GM12878 (cell line): Measurements from ENCODE around the gene TMEM86B. TPM values are rescaled to one million over a fixed set of nuclear protein-coding genes. Genes with fewer than 3 reads are reported as not detected.

Source experiments
- ATAC-seq: fragments of 200-7000 bp; cut with Tn5 transposase; 3 replicates; pipeline ENCODE4 v1.9.1; 2020; ENCODE audit warnings: mild to moderate bottlenecking, moderate library complexity
- BruUV-seq: library from RNA; stranded (reverse); fragments of 400-500 nt; replicated peaks from 2 replicates; lab custom pipeline; 2021; lab: Mats Ljungman, UMichigan
- CTCF ChIA-PET: fragments of 300-600 bp; sonication (Branson Sonifier 250); formaldehyde crosslinking; extraction: SDS; loops from one replicate; lab custom pipeline; 2021; ENCODE audit warnings: inconsistent platforms; lab: Yijun Ruan, JAX
- POLR2A ChIA-PET: fragments of 350-600 bp; formaldehyde crosslinking; extraction: SDS; loops from one replicate; lab custom pipeline; 2021; ENCODE audit warnings: inconsistent platforms; lab: Charles Lee
- RAD21 ChIA-PET: fragments of 300-600 bp; sonication (Branson Sonifier 250); formaldehyde crosslinking; loops from one replicate; lab custom pipeline; 2023; ENCODE audit warnings: antibody characterized with exemption; ENCODE audit not compliant: unreplicated experiment; lab: Charles Lee
- SMC1A ChIA-PET: fragments of 300-600 bp; sonication (Branson Sonifier 250); formaldehyde crosslinking; loops from one replicate; lab custom pipeline; 2023; ENCODE audit not compliant: unreplicated experiment, uncharacterized antibody; lab: Charles Lee
- DNase-seq: peaks from one replicate; pipeline ENCODE4 v3.0.0-alpha.2; 2011; ENCODE audit warnings: low read depth, low spot score
- FAIRE-seq: peaks from 3 replicates; lab custom pipeline; 2011; peaks lifted over from hg19 to GRCh38; lab: Jason Lieb, UNC
- H2AFZ ChIP-seq: 2 replicates; pipeline ENCODE4 v1.6.0; 2011; ENCODE audit warnings: low read depth, low read length, control low read depth; ENCODE audit not compliant: control insufficient read depth
- H3K27ac ChIP-seq: 2 replicates; pipeline ENCODE4 v1.5.1; 2011; ENCODE audit warnings: control low read depth; ENCODE audit not compliant: control insufficient read depth, insufficient read depth
- H3K27me3 ChIP-seq, 2 experiments: replicated peaks in 1 of 2; 2 replicates each; pipeline versions ENCODE4 v1.6.0 to v1.6.1; 2011; ENCODE audit warnings: low read length in 1 of 2; ENCODE audit not compliant: control insufficient read depth in 2 of 2, insufficient read depth in 2 of 2
- H3K36me3 ChIP-seq, 2 experiments: 2 replicates each; pipeline ENCODE4 v1.5.1; 2011; ENCODE audit warnings: low read length in 1 of 2; ENCODE audit not compliant: control insufficient read depth in 2 of 2, insufficient read depth in 2 of 2
- H3K4me1 ChIP-seq: 2 replicates; pipeline ENCODE4 v1.6.1; 2011; ENCODE audit warnings: mild to moderate bottlenecking, low read length, moderate library complexity, mixed read lengths; ENCODE audit not compliant: control insufficient read depth, insufficient read depth
- H3K4me2 ChIP-seq: 2 replicates; pipeline ENCODE4 v1.6.0; 2011; ENCODE audit warnings: control low read depth; ENCODE audit not compliant: control insufficient read depth, insufficient read depth
- H3K4me3 ChIP-seq: fragments of 200-600 bp; sonication (generic); 2 replicates; pipeline ENCODE4 v1.5.1; 2016
- H3K79me2 ChIP-seq: 2 replicates; pipeline ENCODE4 v1.6.0; 2011; ENCODE audit warnings: low read length; ENCODE audit not compliant: control insufficient read depth, insufficient read depth
- H3K9ac ChIP-seq: 2 replicates; pipeline ENCODE4 v1.8.0; 2011; ENCODE audit warnings: low read length, control low read depth, mixed read lengths; ENCODE audit not compliant: control insufficient read depth, insufficient read depth
- H3K9me3 ChIP-seq: replicated peaks from 3 replicates; pipeline ENCODE4 v1.5.1; 2011; ENCODE audit warnings: mild to moderate bottlenecking, low read length; ENCODE audit not compliant: control insufficient read depth, insufficient read depth
- H4K20me1 ChIP-seq: 2 replicates; pipeline ENCODE4 v1.6.0; 2011; ENCODE audit not compliant: control insufficient read depth, insufficient read depth
- ETV6 ChIP-seq, 2 experiments: fragments of 450-650 bp in 1 of 2; IDR thresholded peaks in 1 of 2; conservative IDR thresholded peaks in 1 of 2; 2 replicates each; pipeline ENCODE4 v1.6.1; 2014; ENCODE audit warnings: antibody characterized with exemption in 1 of 2, borderline replicate concordance in 1 of 2, low read depth in 1 of 2, mild to moderate bottlenecking in 1 of 2, moderate library complexity in 1 of 2
- HDAC6 ChIP-seq: fragments of 200-600 bp; sonication (generic); IDR thresholded peaks from one replicate; pipeline ENCODE4 v1.8.0; 2017; ENCODE audit warnings: antibody characterized with exemption; ENCODE audit not compliant: unreplicated experiment
- IRF5 ChIP-seq: fragments of 450-650 bp; IDR thresholded peaks from 2 replicates; pipeline ENCODE4 v1.6.1; 2017; ENCODE audit warnings: borderline replicate concordance
- KLF5 ChIP-seq: fragments of 450-650 bp; IDR thresholded peaks from 2 replicates; pipeline ENCODE4 v1.6.1; 2014; ENCODE audit warnings: mild to moderate bottlenecking; ENCODE audit not compliant: partially characterized antibody
- SIN3A ChIP-seq: IDR thresholded peaks from 2 replicates; pipeline ENCODE4 v1.6.1; 2012; ENCODE audit warnings: low read depth, low read length, improper control_type of control experiment
- ZZZ3 ChIP-seq: IDR thresholded peaks from 2 replicates; pipeline ENCODE4 v1.6.1; 2011; ENCODE audit warnings: low read depth; ENCODE audit not compliant: control insufficient read depth, insufficient read length
- WGBS: methylation state at CpG from one replicate; pipeline ENCODE4 v1.1.6; 2016; ENCODE audit warnings: low lambda C conversion rate; ENCODE audit not compliant: insufficient replicate concordance, insufficient coverage; ENCODE audit errors: missing lambda C conversion rate; 5-methylcytosine and 5-hydroxymethylcytosine counted together
- in situ Hi-C: fragments of 300-500 bp; cut with MboI; formaldehyde crosslinking; loops from 9 replicates; pipeline ENCODE4 v1.14.3; 2018; ENCODE audit warnings: mixed read lengths
- intact Hi-C: fragments of 100-400 bp; cut with micrococcal nuclease; formaldehyde crosslinking; loops from one replicate; pipeline ENCODE4 v1.14.2; 2022; ENCODE audit not compliant: unreplicated experiment
- polyA plus RNA-seq, 11 experiments: library from polyadenylated mRNA; depleted of rRNA in 4 of 11; unstranded in 6 of 11; stranded (reverse) in 5 of 11; fragments of >200 nt; fragmentation: Nextera tagmentation in 4 of 11; fragmentation: Illumina TruSeq in 1 of 11; extraction: Ambion mirVana in 4 of 11; extraction: Trizol in 1 of 11; gene quantifications; 1 replicate in 1 of 11; 2 replicates in 10 of 11; pipeline versions ENCODE4 v1.2.1 to v1.2.3, GENCODE V29; 2011 to 2016; ENCODE audit warnings: inconsistent platforms in 2 of 11, missing spikeins in 2 of 11, low read depth in 1 of 11
- total RNA-seq, 4 experiments: library from RNA; depleted of rRNA in 3 of 4; stranded (reverse); fragments of >200 nt in 3 of 4; fragmentation: Illumina TruSeq in 1 of 4; extraction: Trizol in 1 of 4; gene quantifications; 2 replicates each; pipeline versions ENCODE4 v1.2.1 to v1.2.3, GENCODE V29; 2013 to 2021
- TF ChIP-seq, protein P1 (sequence below): fragments of 450-650 bp; IDR thresholded peaks from 2 replicates; pipeline ENCODE4 v1.6.1; 2017; ENCODE audit warnings: mild to moderate bottlenecking
- TF ChIP-seq, protein P2 (sequence below): fragments of 450-650 bp; IDR thresholded peaks from 2 replicates; pipeline ENCODE4 v1.6.1; 2016; ENCODE audit warnings: mild to moderate bottlenecking, moderate library complexity, borderline replicate concordance

Gene TMEM86B
- total and polyA plus RNA-seq, 10 of the 15 experiments (the other 5 are each of a cell fraction or from before 2014, with no cell fraction given): 0.26 to 10.6 (median 1.8) TPM

DNA sequence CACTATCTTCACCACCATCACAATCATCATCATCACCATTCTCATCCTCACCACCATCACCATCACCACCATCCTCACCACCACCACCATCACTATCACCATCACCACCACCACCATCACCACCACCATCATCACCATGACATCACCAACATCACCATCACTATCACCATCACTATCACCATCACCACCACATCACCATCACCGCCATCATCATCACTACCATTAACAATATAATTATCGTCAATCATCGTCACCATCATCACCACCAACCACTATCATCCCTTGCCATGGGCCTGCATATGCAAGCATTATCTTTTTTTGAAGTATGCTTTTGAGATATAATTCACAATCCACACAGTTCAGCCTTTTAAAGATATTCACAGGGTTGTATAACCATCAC lies 37.8 kb upstream of the TMEM86B start:
- no peak overlapping the region for H3K4me3 ChIP-seq
- WGBS: 95% methylated on average over 3 of the region's 3 CpGs
- no peak overlapping the region for H3K4me2 ChIP-seq
- no peak for DNase-seq
- H3K9ac ChIP-seq: no peak overlapping the region
- CTCF ChIA-PET: no interaction called here
- no peaks in the 10 kb centered on the region; the same call in 2 of the 3 replicates for H3K9me3 ChIP-seq
- POLR2A ChIA-PET: no interaction called here
- H3K36me3 ChIP-seq: no peaks in the 10 kb centered on the region; a peak in 1 of 4 replicates
- in situ Hi-C loops (no loop called here), intact Hi-C loops (no loop called here)
- no peak overlapping the region for H3K27ac ChIP-seq
- H4K20me1 ChIP-seq: no peaks in the 10 kb centered on the region
- no peak for TF ChIP-seq HDAC6
- no peak for TF ChIP-seq KLF5
- TF ChIP-seq IRF5: no peak
- no peaks in the 10 kb centered on the region for H3K4me1 ChIP-seq
- BruUV-seq: no TSS peak
- peak; percentile 72 for FAIRE-seq
- no peak overlapping the region for H2AFZ ChIP-seq
- H3K79me2 ChIP-seq: no peaks in the 10 kb centered on the region
- ATAC-seq: no peak
- SMC1A ChIA-PET: no interaction called here
- no peaks in the 10 kb centered on the region for H3K27me3 ChIP-seq
- RAD21 ChIA-PET: no interaction called here

GRCh38 chr19:55265723-55266386 lies 37.3 kb upstream of the TMEM86B start:
- WGBS: 91% methylated on average over 12 of the region's 12 CpGs
- no peak for FAIRE-seq
- Histone ChIP-seq H3K27ac (no peak overlapping the region), H3K4me1 (no peaks in the 10 kb centered on the region), H3K9ac (no peak overlapping the region), H3K4me2 (no peak overlapping the region), H4K20me1 (no peaks in the 10 kb centered on the region), H3K36me3 (no peaks in the 10 kb centered on the region; a peak in 1 of 4 replicates), H3K79me2 (no peaks in the 10 kb centered on the region), H3K4me3 (no peak overlapping the region), H3K9me3 (no peaks in the 10 kb centered on the region; the same call in 2 of the 3 replicates), H3K27me3 (no peaks in the 10 kb centered on the region), H2AFZ (no peak overlapping the region)
- BruUV-seq: no TSS peak
- POLR2A ChIA-PET: no interaction called here
- RAD21 ChIA-PET: no interaction called here
- intact Hi-C loops: no loop called here
- CTCF ChIA-PET: no interaction called here
- in situ Hi-C loops: no loop called here
- SMC1A ChIA-PET: no interaction called here
- no peak for DNase-seq
- ATAC-seq: no peak
- TF ChIP-seq ETV6 (conservative IDR thresholded peaks at IDR 0.05 in 1 of 2, IDR thresholded peaks at IDR 0.05 in 1 of 2; ENCODE audit: borderline replicate concordance in 1 of 2, low read depth in 1 of 2) (no peak), SIN3A (no peak), ZZZ3 (no peak)
- TF ChIP-seq, protein P1, sequence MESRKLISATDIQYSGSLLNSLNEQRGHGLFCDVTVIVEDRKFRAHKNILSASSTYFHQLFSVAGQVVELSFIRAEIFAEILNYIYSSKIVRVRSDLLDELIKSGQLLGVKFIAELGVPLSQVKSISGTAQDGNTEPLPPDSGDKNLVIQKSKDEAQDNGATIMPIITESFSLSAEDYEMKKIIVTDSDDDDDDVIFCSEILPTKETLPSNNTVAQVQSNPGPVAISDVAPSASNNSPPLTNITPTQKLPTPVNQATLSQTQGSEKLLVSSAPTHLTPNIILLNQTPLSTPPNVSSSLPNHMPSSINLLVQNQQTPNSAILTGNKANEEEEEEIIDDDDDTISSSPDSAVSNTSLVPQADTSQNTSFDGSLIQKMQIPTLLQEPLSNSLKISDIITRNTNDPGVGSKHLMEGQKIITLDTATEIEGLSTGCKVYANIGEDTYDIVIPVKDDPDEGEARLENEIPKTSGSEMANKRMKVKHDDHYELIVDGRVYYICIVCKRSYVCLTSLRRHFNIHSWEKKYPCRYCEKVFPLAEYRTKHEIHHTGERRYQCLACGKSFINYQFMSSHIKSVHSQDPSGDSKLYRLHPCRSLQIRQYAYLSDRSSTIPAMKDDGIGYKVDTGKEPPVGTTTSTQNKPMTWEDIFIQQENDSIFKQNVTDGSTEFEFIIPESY: no peak
- TF ChIP-seq, protein P2, sequence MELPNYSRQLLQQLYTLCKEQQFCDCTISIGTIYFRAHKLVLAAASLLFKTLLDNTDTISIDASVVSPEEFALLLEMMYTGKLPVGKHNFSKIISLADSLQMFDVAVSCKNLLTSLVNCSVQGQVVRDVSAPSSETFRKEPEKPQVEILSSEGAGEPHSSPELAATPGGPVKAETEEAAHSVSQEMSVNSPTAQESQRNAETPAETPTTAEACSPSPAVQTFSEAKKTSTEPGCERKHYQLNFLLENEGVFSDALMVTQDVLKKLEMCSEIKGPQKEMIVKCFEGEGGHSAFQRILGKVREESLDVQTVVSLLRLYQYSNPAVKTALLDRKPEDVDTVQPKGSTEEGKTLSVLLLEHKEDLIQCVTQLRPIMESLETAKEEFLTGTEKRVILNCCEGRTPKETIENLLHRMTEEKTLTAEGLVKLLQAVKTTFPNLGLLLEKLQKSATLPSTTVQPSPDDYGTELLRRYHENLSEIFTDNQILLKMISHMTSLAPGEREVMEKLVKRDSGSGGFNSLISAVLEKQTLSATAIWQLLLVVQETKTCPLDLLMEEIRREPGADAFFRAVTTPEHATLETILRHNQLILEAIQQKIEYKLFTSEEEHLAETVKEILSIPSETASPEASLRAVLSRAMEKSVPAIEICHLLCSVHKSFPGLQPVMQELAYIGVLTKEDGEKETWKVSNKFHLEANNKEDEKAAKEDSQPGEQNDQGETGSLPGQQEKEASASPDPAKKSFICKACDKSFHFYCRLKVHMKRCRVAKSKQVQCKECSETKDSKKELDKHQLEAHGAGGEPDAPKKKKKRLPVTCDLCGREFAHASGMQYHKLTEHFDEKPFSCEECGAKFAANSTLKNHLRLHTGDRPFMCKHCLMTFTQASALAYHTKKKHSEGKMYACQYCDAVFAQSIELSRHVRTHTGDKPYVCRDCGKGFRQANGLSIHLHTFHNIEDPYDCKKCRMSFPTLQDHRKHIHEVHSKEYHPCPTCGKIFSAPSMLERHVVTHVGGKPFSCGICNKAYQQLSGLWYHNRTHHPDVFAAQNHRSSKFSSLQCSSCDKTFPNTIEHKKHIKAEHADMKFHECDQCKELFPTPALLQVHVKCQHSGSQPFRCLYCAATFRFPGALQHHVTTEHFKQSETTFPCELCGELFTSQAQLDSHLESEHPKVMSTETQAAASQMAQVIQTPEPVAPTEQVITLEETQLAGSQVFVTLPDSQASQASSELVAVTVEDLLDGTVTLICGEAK: no peak
